Posterior vena cava (tissue), 2 donors: ENCODE measurements around the gene TASP1. TPM values are rescaled to one million over a fixed set of nuclear protein-coding genes. Genes with fewer than 3 reads are reported as not detected.
"Not testable (repeated sequence)": the region's sequence is repeated elsewhere in the genome, so short reads cannot be mapped to it uniquely, and the experiment has no call there.

Source experiments
- DNase-seq: peaks from one replicate; pipeline ENCODE4 v3.0.0-alpha.2; 2020; ENCODE audit warnings: low spot score
- intact Hi-C, 2 donors: fragments of 100-400 bp; cut with DNase I; formaldehyde crosslinking; loops; one replicate each; pipeline versions ENCODE4 v1.14.1 to v1.14.2; 2022 to 2023
- total RNA-seq, 2 donors: library from RNA; stranded (reverse); fragmentation: NEBNext Ultra II Directional; extraction: Animal tissue kit (Norgen Biotek cat#: 25700); gene quantifications; one replicate each; pipeline ENCODE4 v1.2.1, GENCODE V29; 2021
- donor health status: DM: yes; HTN: yes; CAD: no.
- donor health status: DM: yes; HTN: yes; CAD: no.

TASP1 gene
- total RNA-seq, 2 donors from 2014 or later, result 21.2 to 24.1 TPM

GRCh38 chr20:13654463-13655023 lies 15.8 kb upstream of the TASP1 start:
- intact Hi-C loops, result no loop called here

DNA sequence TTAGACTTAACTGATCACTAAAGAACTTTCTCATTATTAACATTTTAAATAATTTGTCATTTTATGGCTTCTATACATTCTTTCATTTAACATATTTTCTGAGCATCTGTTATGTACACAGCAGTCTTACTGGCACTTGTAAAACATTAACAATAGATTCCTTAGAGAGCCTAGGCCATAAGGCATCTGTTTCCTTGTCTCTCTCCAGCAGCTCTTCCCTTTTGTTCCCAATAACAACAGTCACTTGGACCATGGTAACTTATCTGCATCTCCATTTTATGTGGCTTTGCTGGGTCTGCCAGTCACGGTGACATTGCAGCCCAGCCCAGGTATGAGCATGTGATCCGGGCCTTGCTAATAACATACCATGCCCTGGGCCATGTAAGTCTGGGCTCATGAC lies 11.7 kb upstream of the TASP1 start:
- DNase-seq, result no peak
- intact Hi-C loops, result no loop called here

More at GRCh38 chr20:13654463-13655023, 15.8 kb upstream of the TASP1 start:
- no peak for DNase-seq

GRCh38 chr20:13648291-13649228 lies 9.8 kb upstream of the TASP1 start:
- intact Hi-C loops, result no loop called here
- no peak for DNase-seq

- intact Hi-C loops, result no loop called here
- DNase-seq, result no peak
Measured at GRCh38 chr20:13644010-13644409, 5.3 kb upstream of the TASP1 start.

DNA sequence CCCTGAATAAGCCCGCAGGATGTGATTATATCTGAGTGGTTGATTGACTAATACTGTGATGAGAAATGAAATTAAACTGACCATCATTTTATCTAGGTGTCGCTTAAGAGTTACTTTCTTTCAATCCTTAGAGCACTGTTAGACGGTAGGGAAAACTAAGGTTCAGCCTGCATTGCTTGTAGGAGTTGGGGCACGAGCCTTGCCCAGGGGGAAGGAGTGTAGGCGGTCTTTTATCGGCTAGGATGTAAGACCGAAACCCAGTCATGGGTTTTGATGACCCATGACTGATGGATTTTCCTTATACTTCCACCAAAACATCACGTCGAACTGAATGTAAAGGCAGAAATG lies 392 bp upstream of the TASP1 start:
- DNase-seq, result no peak
- intact Hi-C loops, result no loop called here

- intact Hi-C loops, result no loop called here
- no peak for DNase-seq
Measured at GRCh38 chr20:13638162-13638495, 603 bp downstream of the TASP1 start.

- intact Hi-C loops, result no loop called here
- no peak for DNase-seq
Measured at GRCh38 chr20:13632431-13632830, 6.3 kb downstream of the TASP1 start.

DNA sequence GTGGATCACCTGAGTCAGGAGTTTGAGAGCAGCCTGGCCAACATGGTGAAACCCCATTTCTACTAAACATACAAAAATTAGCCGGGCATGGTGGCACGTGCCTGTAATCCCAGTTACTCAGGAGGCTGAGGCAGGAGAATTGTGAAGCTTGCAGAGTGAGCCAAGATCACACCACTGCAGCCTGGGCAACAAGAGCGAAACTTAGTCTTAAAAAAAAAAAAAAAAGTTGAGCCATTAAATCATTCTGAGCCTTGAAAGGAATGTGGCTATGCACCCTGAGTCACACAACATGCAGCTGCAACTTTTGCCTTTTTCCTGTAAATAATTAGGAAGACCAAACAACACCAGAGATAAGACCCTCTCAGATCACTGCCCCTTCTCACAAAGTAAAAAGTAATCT lies 11.2 kb downstream of the TASP1 start:
- DNase-seq, intact Hi-C loops: not testable (repeated sequence)

DNA sequence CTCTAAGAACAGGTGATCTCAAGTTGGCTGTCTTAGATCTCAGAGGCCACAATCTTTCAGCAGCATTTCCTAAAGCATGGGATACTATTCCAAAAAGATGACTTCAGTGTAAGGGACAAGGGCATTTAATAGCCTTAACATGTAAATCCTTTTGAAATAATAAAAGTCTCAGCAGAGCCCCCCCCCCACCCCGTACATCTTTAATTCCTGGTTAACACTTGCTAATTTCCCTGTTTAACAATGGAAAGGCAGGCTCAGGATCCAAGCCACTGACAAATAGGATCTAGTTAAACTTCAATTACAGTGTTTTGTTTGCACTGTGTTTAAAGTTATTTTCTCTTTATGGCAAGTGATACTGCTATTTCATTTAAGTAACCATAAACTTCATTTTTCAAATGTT lies 12.0 kb downstream of the TASP1 start:
- no peak for DNase-seq
- intact Hi-C loops, result no loop called here

- no peak for DNase-seq
- intact Hi-C loops, result no loop called here
Measured at GRCh38 chr20:13625304-13625979, 13.3 kb downstream of the TASP1 start.

DNA sequence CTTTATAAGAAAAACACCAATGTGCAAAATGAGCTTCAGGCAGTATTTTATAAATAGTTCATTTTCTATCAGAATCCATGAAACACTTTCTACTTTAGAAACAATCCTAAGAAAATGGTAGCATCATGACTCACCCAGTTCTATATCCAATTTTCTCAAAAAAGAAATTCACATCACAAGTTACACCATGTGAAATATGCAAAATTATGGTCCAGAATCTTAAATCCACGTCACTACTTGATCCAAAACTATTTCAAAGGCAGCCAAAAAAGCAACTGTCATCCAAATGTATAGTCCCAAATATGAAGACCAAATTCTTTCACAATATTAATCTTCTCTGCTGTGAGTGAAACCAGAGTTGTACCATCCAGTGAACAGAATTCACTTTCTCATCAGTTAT lies 19.3 kb downstream of the TASP1 start:
- intact Hi-C loops, result not testable (repeated sequence)

GRCh38 chr20:13618456-13618855 lies 20.3 kb downstream of the TASP1 start:
- intact Hi-C loops, DNase-seq: not testable (repeated sequence)

More for the DNA sequence above, 19.3 kb downstream of the TASP1 start:
- not testable (repeated sequence) for DNase-seq

DNA sequence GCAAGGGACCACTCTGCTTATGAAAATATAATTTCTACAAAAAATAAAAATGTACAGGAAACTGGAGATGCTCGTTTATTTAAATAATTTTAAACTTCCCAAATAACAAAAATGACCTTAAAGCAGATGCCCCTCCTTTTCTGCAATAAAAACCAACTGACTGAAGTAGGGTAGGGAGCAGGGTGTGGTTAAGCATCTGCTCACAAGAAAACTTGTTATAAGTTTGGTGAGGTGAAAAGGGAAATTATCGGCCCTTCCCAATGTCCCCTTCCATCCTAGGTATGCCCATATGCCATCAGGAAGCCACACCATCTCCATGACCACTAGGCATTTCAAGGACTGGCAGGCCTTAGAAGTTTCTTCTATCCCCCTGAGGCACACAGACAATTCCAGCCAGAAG lies 21.1 kb downstream of the TASP1 start:
- intact Hi-C loops, DNase-seq: not testable (repeated sequence)

GRCh38 chr20:13616713-13617112 lies 22.0 kb downstream of the TASP1 start:
- DNase-seq, intact Hi-C loops: not testable (repeated sequence)

DNA sequence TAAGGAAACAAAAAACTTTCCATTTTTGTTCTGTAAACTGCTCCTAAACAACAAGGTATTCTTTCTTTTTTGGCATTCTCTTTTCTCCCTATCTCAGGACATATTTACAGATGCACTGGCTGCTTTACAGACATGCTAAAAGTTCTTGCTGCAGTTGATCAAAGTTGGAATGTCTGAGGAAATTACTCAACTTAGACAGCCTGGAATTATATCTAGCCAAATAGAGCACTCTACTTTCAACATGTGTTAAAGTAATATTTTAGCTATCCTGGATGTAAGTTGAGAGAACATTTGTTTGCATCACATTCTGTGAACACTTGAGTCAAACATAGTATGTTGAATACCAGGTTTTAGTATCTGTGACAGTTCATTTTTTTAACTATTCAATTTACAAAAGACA lies 24.8 kb downstream of the TASP1 start:
- intact Hi-C loops, result no loop called here
- no peak for DNase-seq

- intact Hi-C loops, result no loop called here
- no peak for DNase-seq
Measured at GRCh38 chr20:13611611-13612125, 27.1 kb downstream of the TASP1 start.

GRCh38 chr20:13610184-13610583 lies 28.5 kb downstream of the TASP1 start:
- intact Hi-C loops, result no loop called here
- DNase-seq, result no peak

GRCh38 chr20:13608066-13608465 lies 30.7 kb downstream of the TASP1 start:
- no peak for DNase-seq
- intact Hi-C loops, result no loop called here

GRCh38 chr20:13593423-13593822 lies 45.3 kb downstream of the TASP1 start:
- DNase-seq, intact Hi-C loops: not testable (repeated sequence)

GRCh38 chr20:13588049-13588448 lies 50.7 kb downstream of the TASP1 start:
- intact Hi-C loops, result no loop called here

More at GRCh38 chr20:13588049-13588448, 50.7 kb downstream of the TASP1 start:
- DNase-seq, result no peak
